ENCODE data around the gene CERS4. TPM values are rescaled to one million over a fixed set of nuclear protein-coding genes. Genes with fewer than 3 reads are reported as not detected.
"Not testable (repeated sequence)": the region's sequence is repeated elsewhere in the genome, so short reads cannot be mapped to it uniquely, and the experiment has no call there.

CERS4 gene
- total and polyA plus RNA-seq, 2 experiments from 2014 or later: not detected

DNA sequence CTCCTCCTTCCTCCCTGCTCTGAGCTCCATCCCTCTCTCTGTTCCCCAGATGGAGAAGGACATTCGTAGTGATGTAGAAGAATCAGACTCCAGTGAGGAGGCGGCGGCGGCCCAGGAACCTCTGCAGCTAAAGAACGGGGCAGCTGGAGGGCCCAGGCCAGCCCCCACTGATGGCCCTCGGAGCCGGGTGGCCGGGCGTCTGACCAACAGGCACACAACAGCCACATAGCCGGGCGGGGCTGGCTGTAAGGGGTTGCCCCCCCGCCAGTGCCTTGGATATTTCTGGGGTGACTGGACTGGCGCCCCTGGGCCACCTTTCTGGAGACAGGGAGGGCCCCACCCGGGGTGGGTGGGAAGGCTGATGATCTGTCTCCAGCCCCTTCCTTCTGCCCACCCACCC, 52.7 kb downstream of the CERS4 start:
- no peaks in the 10 kb centered on the region for H3F3A ChIP-seq (ENCODE audit: insufficient read depth)
- no peaks in the 10 kb centered on the region for H3K4me1 ChIP-seq (ENCODE audit: insufficient read depth)
- no peak overlapping the region for H3K4me2 ChIP-seq (ENCODE audit: unreplicated experiment)
- WGBS, 2 experiments (ENCODE audit: low coverage in 1 of 2, low lambda C conversion rate in 2 of 2, missing lambda C conversion rate in 2 of 2): 63 to 74% methylated on average over 10 to 13 of the region's 14 CpGs
- no peaks in the 10 kb centered on the region for H3K9me2 ChIP-seq (ENCODE audit: insufficient read depth)
- no peak for TF ChIP-seq EZH2phosphoT487 (IDR thresholded peaks at IDR 0.05; ENCODE audit: insufficient read depth, low read depth)
- no peak for TF ChIP-seq EZH2 (IDR thresholded peaks at IDR 0.05; ENCODE audit: insufficient read depth, poor library complexity, severe bottlenecking)
- no peaks in the 10 kb centered on the region for H3K9me3 ChIP-seq (ENCODE audit: low read depth)
- H4K20me1 ChIP-seq (ENCODE audit: insufficient read depth): no peaks in the 10 kb centered on the region
- DNase-seq: no peak
- H3K4me3 ChIP-seq: no peak overlapping the region
- H3K27me3 ChIP-seq (replicated peaks; ENCODE audit: insufficient read depth): no peaks in the 10 kb centered on the region
- H3K79me2 ChIP-seq (ENCODE audit: insufficient read depth): no peaks in the 10 kb centered on the region
- H3K27ac ChIP-seq: no peak overlapping the region
- H3K36me3 ChIP-seq (ENCODE audit: low read depth): no peaks in the 10 kb centered on the region
- H2AFZ ChIP-seq: no peak overlapping the region
- in situ Hi-C loops (cut with MboI): no loop called here
- no peak overlapping the region for H3K9ac ChIP-seq

DNA sequence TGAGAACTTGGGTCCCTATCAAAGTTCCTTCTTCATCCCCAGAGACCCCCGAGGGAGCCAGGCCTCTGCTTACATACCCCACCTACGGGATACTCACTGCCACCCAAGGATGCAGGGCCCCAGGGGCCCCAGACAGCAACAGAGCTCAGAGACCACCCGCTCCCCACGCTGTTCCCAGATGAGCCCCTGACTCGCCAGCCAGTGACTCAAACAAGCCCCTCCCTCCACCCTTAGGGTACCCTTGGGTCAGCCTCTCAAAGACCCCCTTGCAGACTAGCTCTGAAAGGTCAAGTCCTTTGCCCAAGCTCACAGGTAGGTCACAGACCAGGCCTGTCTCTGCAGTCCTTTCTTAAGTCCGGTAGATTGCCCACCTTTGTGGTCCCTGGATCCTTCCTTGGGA, 53.3 kb downstream of the CERS4 start:
- H3K4me1 ChIP-seq (ENCODE audit: insufficient read depth): no peaks in the 10 kb centered on the region
- H3K9me2 ChIP-seq (ENCODE audit: insufficient read depth): no peaks in the 10 kb centered on the region
- H3K36me3 ChIP-seq (ENCODE audit: low read depth): no peaks in the 10 kb centered on the region
- no peak overlapping the region for H3K4me3 ChIP-seq
- H3K27me3 ChIP-seq (replicated peaks; ENCODE audit: insufficient read depth): no peaks in the 10 kb centered on the region
- no peaks in the 10 kb centered on the region for H4K20me1 ChIP-seq (ENCODE audit: insufficient read depth)
- no peaks in the 10 kb centered on the region for H3K79me2 ChIP-seq (ENCODE audit: insufficient read depth)
- H3K27ac ChIP-seq: no peak overlapping the region
- WGBS, 2 experiments (ENCODE audit: low coverage in 1 of 2, low lambda C conversion rate in 2 of 2, missing lambda C conversion rate in 2 of 2): 81 to 89% methylated on average over 6 of the region's 6 CpGs
- TF ChIP-seq EZH2phosphoT487 (IDR thresholded peaks at IDR 0.05; ENCODE audit: insufficient read depth, low read depth) (no peak), EZH2 (IDR thresholded peaks at IDR 0.05; ENCODE audit: insufficient read depth, poor library complexity, severe bottlenecking) (no peak)
- no peak overlapping the region for H2AFZ ChIP-seq
- no peaks in the 10 kb centered on the region for H3F3A ChIP-seq (ENCODE audit: insufficient read depth)
- DNase-seq: no peak
- H3K9me3 ChIP-seq (ENCODE audit: low read depth): no peaks in the 10 kb centered on the region
- no peak overlapping the region for H3K9ac ChIP-seq
- no peak overlapping the region for H3K4me2 ChIP-seq (ENCODE audit: unreplicated experiment)
- in situ Hi-C loops (cut with MboI): no loop called here

DNA sequence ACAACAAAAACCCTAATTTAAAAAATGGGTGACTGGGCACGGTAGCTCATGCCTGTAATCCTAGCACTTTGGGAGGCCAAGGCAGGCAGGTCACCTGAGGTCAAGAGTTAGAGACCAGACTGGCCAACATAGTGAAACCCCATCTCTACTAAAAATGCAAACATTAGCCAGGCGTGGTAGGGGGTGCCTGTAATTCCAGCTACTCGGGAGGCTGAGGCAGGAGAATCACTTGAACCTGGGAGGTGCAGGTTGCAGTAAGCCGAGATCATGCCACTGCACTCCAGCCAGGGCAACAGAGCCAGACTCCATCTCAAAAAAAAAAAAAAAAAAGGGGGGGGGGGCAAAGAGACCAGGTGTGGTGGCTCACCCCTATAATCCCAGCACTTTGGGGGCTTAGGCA, 55.1 kb downstream of the CERS4 start:
- H4K20me1 ChIP-seq (ENCODE audit: insufficient read depth); H3K27ac ChIP-seq; H2AFZ ChIP-seq; H3K9me2 ChIP-seq (ENCODE audit: insufficient read depth); H3K27me3 ChIP-seq (replicated peaks; ENCODE audit: insufficient read depth); in situ Hi-C loops (cut with MboI); H3K4me1 ChIP-seq (ENCODE audit: insufficient read depth); H3K4me2 ChIP-seq (ENCODE audit: unreplicated experiment); H3K9ac ChIP-seq; H3K4me3 ChIP-seq; H3K36me3 ChIP-seq (ENCODE audit: low read depth); H3F3A ChIP-seq (ENCODE audit: insufficient read depth); H3K79me2 ChIP-seq (ENCODE audit: insufficient read depth); DNase-seq; H3K9me3 ChIP-seq (ENCODE audit: low read depth): not testable (repeated sequence)
- WGBS, 2 experiments (ENCODE audit: low coverage in 1 of 2, low lambda C conversion rate in 2 of 2, missing lambda C conversion rate in 2 of 2): 88 to 92% methylated on average over 4 of the region's 4 CpGs

DNA sequence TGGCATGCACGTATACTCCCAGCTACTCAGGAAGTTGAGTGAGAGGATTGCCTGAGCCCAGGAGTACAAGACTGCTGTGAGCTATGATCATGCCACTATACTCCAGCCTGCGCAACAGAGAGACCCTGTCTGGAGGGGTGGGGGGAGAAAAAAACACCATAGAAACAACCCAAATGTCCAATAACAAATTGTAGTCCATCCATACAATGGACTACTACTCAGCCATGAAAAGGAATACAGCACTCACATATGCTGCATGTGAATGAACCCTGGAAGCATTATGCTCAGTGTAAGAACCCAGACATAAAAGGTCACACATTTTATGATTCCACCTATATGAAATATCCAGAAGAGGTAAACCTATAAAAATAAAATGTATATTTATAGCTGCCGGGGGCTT, 56.7 kb downstream of the CERS4 start:
- no peaks in the 10 kb centered on the region for H3K4me1 ChIP-seq (ENCODE audit: insufficient read depth)
- H2AFZ ChIP-seq: no peak overlapping the region
- H3K9me3 ChIP-seq (ENCODE audit: low read depth): no peaks in the 10 kb centered on the region
- H3K9ac ChIP-seq: no peak overlapping the region
- H3K27ac ChIP-seq: no peak overlapping the region
- WGBS, 2 experiments (ENCODE audit: low coverage in 1 of 2, low lambda C conversion rate in 2 of 2, missing lambda C conversion rate in 2 of 2): 61 to 63% methylated on average over 3 of the region's 3 CpGs
- no peaks in the 10 kb centered on the region for H4K20me1 ChIP-seq (ENCODE audit: insufficient read depth)
- TF ChIP-seq EZH2phosphoT487 (IDR thresholded peaks at IDR 0.05; ENCODE audit: insufficient read depth, low read depth) (no peak), EZH2 (IDR thresholded peaks at IDR 0.05; ENCODE audit: insufficient read depth, poor library complexity, severe bottlenecking) (no peak)
- H3K4me3 ChIP-seq: no peak overlapping the region
- H3K79me2 ChIP-seq (ENCODE audit: insufficient read depth): no peaks in the 10 kb centered on the region
- no peaks in the 10 kb centered on the region for H3K36me3 ChIP-seq (ENCODE audit: low read depth)
- no peaks in the 10 kb centered on the region for H3K9me2 ChIP-seq (ENCODE audit: insufficient read depth)
- in situ Hi-C loops (cut with MboI): loop anchor here (5.0 kb wide), 1 partner anchor 46 kb away; no protein-coding TSS in a partner anchor
- H3F3A ChIP-seq (ENCODE audit: insufficient read depth): no peaks in the 10 kb centered on the region
- no peak for DNase-seq
- H3K27me3 ChIP-seq (replicated peaks; ENCODE audit: insufficient read depth): no peaks in the 10 kb centered on the region
- H3K4me2 ChIP-seq (ENCODE audit: unreplicated experiment): no peak overlapping the region

DNA sequence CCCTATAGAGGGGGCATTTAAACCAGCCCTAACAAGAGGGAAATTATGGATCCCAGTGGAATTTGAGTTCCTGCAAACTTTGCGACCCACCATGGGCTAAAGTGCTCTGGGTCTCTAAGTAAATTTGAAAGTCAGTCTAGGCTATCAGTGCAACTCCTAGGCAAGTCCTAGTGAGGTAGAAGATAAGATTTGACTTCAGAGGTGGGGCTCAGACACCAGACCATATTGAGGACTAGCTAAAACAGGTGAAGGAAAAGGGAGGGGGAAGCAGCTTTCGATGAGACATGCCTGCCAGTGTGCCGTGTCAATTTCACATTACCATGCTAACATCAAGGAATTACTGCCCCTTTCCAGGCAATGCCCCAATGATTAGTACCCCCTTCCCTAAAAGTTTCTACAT, 60.6 kb downstream of the CERS4 start:
- Histone ChIP-seq H4K20me1 (ENCODE audit: insufficient read depth) (no peaks in the 10 kb centered on the region), H3K4me3 (no peak overlapping the region), H3F3A (ENCODE audit: insufficient read depth) (no peaks in the 10 kb centered on the region), H3K79me2 (ENCODE audit: insufficient read depth) (no peaks in the 10 kb centered on the region), H3K4me1 (ENCODE audit: insufficient read depth) (no peaks in the 10 kb centered on the region), H3K9ac (no peak overlapping the region), H3K36me3 (ENCODE audit: low read depth) (no peaks in the 10 kb centered on the region), H3K4me2 (ENCODE audit: unreplicated experiment) (peak overlapping the region; percentile 90), H3K27me3 (replicated peaks; ENCODE audit: insufficient read depth) (no peaks in the 10 kb centered on the region), H3K9me2 (ENCODE audit: insufficient read depth) (no peaks in the 10 kb centered on the region), H3K9me3 (ENCODE audit: low read depth) (no peaks in the 10 kb centered on the region), H2AFZ (peak overlapping the region; percentile 97; the same call in 1 of the 2 replicates), H3K27ac (no peak overlapping the region)
- DNase-seq: no peak
- WGBS, 2 experiments (ENCODE audit: low coverage in 1 of 2, low lambda C conversion rate in 2 of 2, missing lambda C conversion rate in 2 of 2): 92 to 100% methylated on average over 3 of the region's 3 CpGs
- in situ Hi-C loops (cut with MboI): loop anchor here (5.0 kb wide), 1 partner anchor 43 kb away; no protein-coding TSS in a partner anchor
- no peak for TF ChIP-seq EZH2 (IDR thresholded peaks at IDR 0.05; ENCODE audit: insufficient read depth, poor library complexity, severe bottlenecking)
- no peak for TF ChIP-seq EZH2phosphoT487 (IDR thresholded peaks at IDR 0.05; ENCODE audit: insufficient read depth, low read depth)

DNA sequence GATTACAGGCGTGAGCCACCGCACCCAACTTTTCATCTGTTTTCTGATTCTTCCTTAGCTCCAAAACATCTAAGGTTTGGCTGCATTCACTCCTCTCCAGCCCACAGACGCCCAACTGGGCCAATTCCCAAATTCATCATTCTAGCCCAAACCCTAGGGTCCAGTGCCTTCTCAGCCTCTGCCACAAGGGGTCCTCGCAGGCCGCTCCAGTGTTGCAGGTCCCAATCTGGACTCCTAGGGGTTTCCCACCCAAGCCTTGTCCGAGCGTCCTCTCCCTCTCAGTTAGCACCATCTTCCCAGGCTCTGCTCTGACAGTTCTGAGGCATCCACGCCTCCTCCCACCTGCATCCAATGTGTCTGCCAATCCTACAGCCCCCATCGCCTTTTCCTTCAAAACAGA, 67.3 kb downstream of the CERS4 start:
- H3K27me3 ChIP-seq (replicated peaks; ENCODE audit: insufficient read depth); H3K4me1 ChIP-seq (ENCODE audit: insufficient read depth); H3K4me2 ChIP-seq (ENCODE audit: unreplicated experiment); DNase-seq; H3K9me2 ChIP-seq (ENCODE audit: insufficient read depth); H3K36me3 ChIP-seq (ENCODE audit: low read depth); H3F3A ChIP-seq (ENCODE audit: insufficient read depth); H3K4me3 ChIP-seq; H2AFZ ChIP-seq; in situ Hi-C loops (cut with MboI); H3K79me2 ChIP-seq (ENCODE audit: insufficient read depth); H3K9ac ChIP-seq; H3K9me3 ChIP-seq (ENCODE audit: low read depth); H3K27ac ChIP-seq; H4K20me1 ChIP-seq (ENCODE audit: insufficient read depth): not testable (repeated sequence)
- WGBS, 2 experiments (ENCODE audit: low coverage in 1 of 2, low lambda C conversion rate in 2 of 2, missing lambda C conversion rate in 2 of 2): no CpG with 5 or more reads among the region's 9 CpGs

DNA sequence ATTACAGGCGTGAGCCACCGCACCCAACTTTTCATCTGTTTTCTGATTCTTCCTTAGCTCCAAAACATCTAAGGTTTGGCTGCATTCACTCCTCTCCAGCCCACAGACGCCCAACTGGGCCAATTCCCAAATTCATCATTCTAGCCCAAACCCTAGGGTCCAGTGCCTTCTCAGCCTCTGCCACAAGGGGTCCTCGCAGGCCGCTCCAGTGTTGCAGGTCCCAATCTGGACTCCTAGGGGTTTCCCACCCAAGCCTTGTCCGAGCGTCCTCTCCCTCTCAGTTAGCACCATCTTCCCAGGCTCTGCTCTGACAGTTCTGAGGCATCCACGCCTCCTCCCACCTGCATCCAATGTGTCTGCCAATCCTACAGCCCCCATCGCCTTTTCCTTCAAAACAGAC, 82.2 kb downstream of the CERS4 start:
- H3K4me1 ChIP-seq (ENCODE audit: insufficient read depth); H3K4me2 ChIP-seq (ENCODE audit: unreplicated experiment); DNase-seq; H3K9me2 ChIP-seq (ENCODE audit: insufficient read depth); H3K36me3 ChIP-seq (ENCODE audit: low read depth); H2AFZ ChIP-seq; H3K27ac ChIP-seq; H3K79me2 ChIP-seq (ENCODE audit: insufficient read depth); H3F3A ChIP-seq (ENCODE audit: insufficient read depth); H4K20me1 ChIP-seq (ENCODE audit: insufficient read depth); H3K9me3 ChIP-seq (ENCODE audit: low read depth); H3K4me3 ChIP-seq; in situ Hi-C loops (cut with MboI); H3K9ac ChIP-seq; H3K27me3 ChIP-seq (replicated peaks; ENCODE audit: insufficient read depth): not testable (repeated sequence)
- WGBS, 2 experiments (ENCODE audit: low coverage in 1 of 2, low lambda C conversion rate in 2 of 2, missing lambda C conversion rate in 2 of 2): no CpG with 5 or more reads among the region's 9 CpGs
